ENCODE measurements around the gene VASP. TPM values are rescaled to one million over a fixed set of nuclear protein-coding genes. Genes with fewer than 3 reads are reported as not detected.
A peak's percentile ranks its signal among the peaks of the same experiment; 100 is the strongest.

The VASP gene
- total RNA-seq, 6 experiments from 2014 or later = 19.4 to 64.1 (median 30.6) TPM

- Histone ChIP-seq H3K27me3 (no peaks in the 10 kb centered on the region), H3K4me3 (peak within 1 kb of the TSS; percentile 47 to 76 (median 61)), H3K27ac (peak within 1 kb of the TSS; percentile 69 to 92 (median 90)), H3K4me1 (peaks cover 0 to 15% (median 7%) of the 10 kb centered on the region in 4 donors), H3K9me3 (no peaks in the 10 kb centered on the region), H3K36me3 (no peaks in the 10 kb centered on the region)
- ATAC-seq (peak; percentile 59 to 73 (median 65)), DNase-seq (peak; percentile 94 to 96 (median 96))
- WGBS (ENCODE audit: insufficient coverage, low coverage, low lambda C conversion rate, missing lambda C conversion rate) = 0% methylated on average over 21 of the region's 56 CpGs
- intact Hi-C loops (cut with DNase I) = no loop called here
- TF ChIP-seq POLR2A (IDR thresholded peaks at IDR 0.05) (peak; percentile 96), CTCF (IDR thresholded peaks at IDR 0.05) (peak in 1 of 4 donors; percentile 12)
These were observed 39.7 kb upstream of the VASP start, which contains the start of gene FOSB for GRCh38 chr19:45467456-45468158. FOSB (plus strand) TSS chr19:45467996; CDS start chr19:45468587, 591 bp downstream.

GRCh38 chr19:45468159-45468651, 39.1 kb upstream of the VASP start:
- no peak for TF ChIP-seq POLR2A (IDR thresholded peaks at IDR 0.05)
- TF ChIP-seq CTCF (IDR thresholded peaks at IDR 0.05) = no peak
- intact Hi-C loops (cut with DNase I) = no loop called here
- no peaks in the 10 kb centered on the region for H3K9me3 ChIP-seq
- H3K27me3 ChIP-seq = no peaks in the 10 kb centered on the region
- ATAC-seq (peak in 1 of 4 donors; percentile 3), DNase-seq (peak in 1 of 3 donors; percentile 64)
- H3K4me3 ChIP-seq = peak overlapping the region; percentile 47 to 76 (median 61)
- peak overlapping the region; percentile 69 to 90 (median 81) for H3K27ac ChIP-seq
- WGBS (ENCODE audit: insufficient coverage, low coverage, low lambda C conversion rate, missing lambda C conversion rate) = 2% methylated on average over 13 of the region's 31 CpGs
- H3K36me3 ChIP-seq = no peaks in the 10 kb centered on the region
- peaks cover 0 to 19% (median 7%) of the 10 kb centered on the region in 4 donors for H3K4me1 ChIP-seq

GRCh38 chr19:45468803-45469131, 38.5 kb upstream of the VASP start:
- Histone ChIP-seq H3K4me1 (peaks cover 0 to 19% (median 7%) of the 10 kb centered on the region in 4 donors), H3K36me3 (no peaks in the 10 kb centered on the region), H3K27me3 (no peaks in the 10 kb centered on the region), H3K27ac (peak overlapping the region; percentile 69 to 92 (median 90)), H3K4me3 (peak overlapping the region; percentile 47 to 76 (median 61)), H3K9me3 (no peaks in the 10 kb centered on the region)
- 2% methylated on average over 15 of the region's 19 CpGs for WGBS (ENCODE audit: insufficient coverage, low coverage, low lambda C conversion rate, missing lambda C conversion rate)
- intact Hi-C loops (cut with DNase I) = no loop called here
- no peak for TF ChIP-seq CTCF (IDR thresholded peaks at IDR 0.05)
- TF ChIP-seq POLR2A (IDR thresholded peaks at IDR 0.05) = no peak
- ATAC-seq (peak; percentile 13 to 40 (median 34)), DNase-seq (peak in 1 of 3 donors; percentile 46)

- 0% methylated on average over 2 of the region's 66 CpGs for WGBS (ENCODE audit: insufficient coverage, low coverage, low lambda C conversion rate, missing lambda C conversion rate)
- intact Hi-C loops (cut with DNase I) = no loop called here
- H3K4me1 ChIP-seq = peaks cover 0 to 19% (median 7%) of the 10 kb centered on the region in 4 donors
These were observed 37.9 kb upstream of the VASP start for GRCh38 chr19:45469132-45469944.

More at GRCh38 chr19:45469132-45469944, 37.9 kb upstream of the VASP start:
- Histone ChIP-seq H3K27ac (peak overlapping the region; percentile 76 to 92 (median 90)), H3K27me3 (no peaks in the 10 kb centered on the region), H3K4me3 (peak overlapping the region; percentile 47 to 76 (median 61)), H3K36me3 (no peaks in the 10 kb centered on the region), H3K9me3 (no peaks in the 10 kb centered on the region)
- peak; percentile 88 to 92 (median 92) for DNase-seq
- ATAC-seq = peak; percentile 76 to 85 (median 85)
- TF ChIP-seq CTCF (IDR thresholded peaks at IDR 0.05) (no peak), POLR2A (IDR thresholded peaks at IDR 0.05) (peak; percentile 43)

Measured in right lobe of liver (tissue), 6 donors.